Smooth muscle cell (in vitro differentiated cells): ENCODE results near the gene WDR46. TPM values are rescaled to one million over a fixed set of nuclear protein-coding genes. Genes with fewer than 3 reads are reported as not detected.
A peak's percentile ranks its signal among the peaks of the same experiment; 100 is the strongest.

Experiments
- DNase-seq: peaks from one replicate; lab custom pipeline; 2025; ENCODE audit not compliant: unreplicated experiment; lab: John Stamatoyannopoulos, UW
- H2AFZ ChIP-seq: fragments of 200-600 bp; sonication (generic); 2 replicates; pipeline ENCODE4 v1.6.0; 2016; ENCODE audit warnings: antibody characterized with exemption, low read depth, mild to moderate bottlenecking
- H3F3A ChIP-seq: fragments of 200-600 bp; sonication (generic); 2 replicates; pipeline ENCODE4 v1.6.0; 2017; ENCODE audit warnings: antibody characterized with exemption, low read depth
- H3K27ac ChIP-seq: fragments of 200-600 bp; sonication (generic); 2 replicates; pipeline ENCODE4 v1.5.1; 2016; ENCODE audit warnings: low read depth, mild to moderate bottlenecking
- H3K27me3 ChIP-seq: fragments of 200-600 bp; sonication (generic); 2 replicates; pipeline ENCODE4 v1.6.1; 2016; ENCODE audit warnings: low read depth, mild to moderate bottlenecking
- H3K36me3 ChIP-seq: fragments of 200-600 bp; sonication (generic); 2 replicates; pipeline ENCODE4 v1.5.1; 2016; ENCODE audit warnings: low read depth
- H3K4me1 ChIP-seq: fragments of 200-600 bp; sonication (generic); 2 replicates; pipeline ENCODE4 v1.5.1; 2016; ENCODE audit warnings: low read depth
- H3K4me2 ChIP-seq: fragments of 200-600 bp; sonication (generic); 2 replicates; pipeline ENCODE4 v1.6.0; 2016; ENCODE audit warnings: mild to moderate bottlenecking
- H3K4me3 ChIP-seq: fragments of 200-600 bp; sonication (generic); 2 replicates; pipeline ENCODE4 v1.5.1; 2016; ENCODE audit warnings: mild to moderate bottlenecking
- H3K79me2 ChIP-seq: fragments of 200-600 bp; sonication (generic); 2 replicates; pipeline ENCODE4 v1.6.0; 2016; ENCODE audit warnings: low read depth, mild to moderate bottlenecking
- H3K9ac ChIP-seq: fragments of 200-600 bp; sonication (generic); 2 replicates; pipeline ENCODE4 v1.6.0; 2016; ENCODE audit warnings: low read depth
- H3K9me3 ChIP-seq: fragments of 200-600 bp; sonication (generic); replicated peaks from 2 replicates; pipeline ENCODE4 v1.5.1; 2016; ENCODE audit warnings: low read depth
- H4K20me1 ChIP-seq: fragments of 200-600 bp; sonication (generic); 2 replicates; pipeline ENCODE4 v1.6.0; 2016; ENCODE audit warnings: low read depth
- WGBS: methylation state at CpG from one replicate; pipeline ENCODE4 v1.1.7; 2016; ENCODE audit warnings: low lambda C conversion rate; 5-methylcytosine and 5-hydroxymethylcytosine counted together
- polyA plus RNA-seq: library from polyadenylated mRNA; unstranded; fragments of >200 nt; fragmentation: Nextera tagmentation; extraction: Ambion mirVana; gene quantifications from 2 replicates; pipeline ENCODE4 v1.2.1, GENCODE V29; 2016
- total RNA-seq: library from RNA; depleted of rRNA; stranded (reverse); fragments of >200 nt; gene quantifications from 2 replicates; pipeline ENCODE4 v1.2.3, GENCODE V29; 2014
- TF ChIP-seq, protein P1 (sequence below): fragments of 200-600 bp; sonication (generic); IDR thresholded peaks from 2 replicates; pipeline ENCODE4 v1.5.1; 2017; ENCODE audit warnings: borderline replicate concordance, mild to moderate bottlenecking, antibody characterized with exemption; ENCODE audit not compliant: insufficient read depth, poor library complexity, severe bottlenecking

WDR46 gene
- total and polyA plus RNA-seq, 2 experiments from 2014 or later, result 67.9 to 69.9 TPM

DNA sequence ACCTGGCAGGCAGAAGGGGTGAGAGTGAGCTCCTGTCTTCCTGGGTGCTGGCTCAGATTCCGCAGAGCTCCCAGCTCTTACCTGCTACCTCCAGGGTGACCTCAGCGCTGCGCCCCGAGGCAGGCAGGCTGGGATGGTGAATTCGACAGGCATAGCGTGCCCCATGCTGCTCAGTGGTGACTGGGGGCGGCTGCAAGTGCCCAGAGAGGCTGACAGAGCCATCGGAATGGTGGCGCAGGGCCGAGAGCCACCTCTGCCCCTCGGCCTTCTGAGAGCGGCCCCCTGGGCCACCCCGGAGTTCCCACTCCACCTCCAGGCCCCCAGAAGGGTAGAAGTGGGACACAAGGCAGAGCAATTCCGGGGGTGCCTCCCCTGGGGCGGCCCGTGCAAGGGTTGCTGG lies 15.2 kb upstream of the WDR46 start:
- Histone ChIP-seq H3K79me2 (peaks cover 72% of the 10 kb centered on the region), H2AFZ (no peak overlapping the region), H3K36me3 (no peaks in the 10 kb centered on the region), H4K20me1 (peaks cover 54% of the 10 kb centered on the region), H3K4me3 (no peak overlapping the region), H3K4me2 (no peak overlapping the region), H3K27ac (no peak overlapping the region), H3K27me3 (no peaks in the 10 kb centered on the region), H3F3A (peaks cover 2% of the 10 kb centered on the region), H3K9me3 (no peaks in the 10 kb centered on the region), H3K4me1 (peaks cover 4% of the 10 kb centered on the region), H3K9ac (no peak overlapping the region)
- TF ChIP-seq, protein P1, sequence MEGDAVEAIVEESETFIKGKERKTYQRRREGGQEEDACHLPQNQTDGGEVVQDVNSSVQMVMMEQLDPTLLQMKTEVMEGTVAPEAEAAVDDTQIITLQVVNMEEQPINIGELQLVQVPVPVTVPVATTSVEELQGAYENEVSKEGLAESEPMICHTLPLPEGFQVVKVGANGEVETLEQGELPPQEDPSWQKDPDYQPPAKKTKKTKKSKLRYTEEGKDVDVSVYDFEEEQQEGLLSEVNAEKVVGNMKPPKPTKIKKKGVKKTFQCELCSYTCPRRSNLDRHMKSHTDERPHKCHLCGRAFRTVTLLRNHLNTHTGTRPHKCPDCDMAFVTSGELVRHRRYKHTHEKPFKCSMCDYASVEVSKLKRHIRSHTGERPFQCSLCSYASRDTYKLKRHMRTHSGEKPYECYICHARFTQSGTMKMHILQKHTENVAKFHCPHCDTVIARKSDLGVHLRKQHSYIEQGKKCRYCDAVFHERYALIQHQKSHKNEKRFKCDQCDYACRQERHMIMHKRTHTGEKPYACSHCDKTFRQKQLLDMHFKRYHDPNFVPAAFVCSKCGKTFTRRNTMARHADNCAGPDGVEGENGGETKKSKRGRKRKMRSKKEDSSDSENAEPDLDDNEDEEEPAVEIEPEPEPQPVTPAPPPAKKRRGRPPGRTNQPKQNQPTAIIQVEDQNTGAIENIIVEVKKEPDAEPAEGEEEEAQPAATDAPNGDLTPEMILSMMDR, result no peak
- DNase-seq, result no peak
- 94% methylated on average over 16 of the region's 16 CpGs for WGBS

DNA sequence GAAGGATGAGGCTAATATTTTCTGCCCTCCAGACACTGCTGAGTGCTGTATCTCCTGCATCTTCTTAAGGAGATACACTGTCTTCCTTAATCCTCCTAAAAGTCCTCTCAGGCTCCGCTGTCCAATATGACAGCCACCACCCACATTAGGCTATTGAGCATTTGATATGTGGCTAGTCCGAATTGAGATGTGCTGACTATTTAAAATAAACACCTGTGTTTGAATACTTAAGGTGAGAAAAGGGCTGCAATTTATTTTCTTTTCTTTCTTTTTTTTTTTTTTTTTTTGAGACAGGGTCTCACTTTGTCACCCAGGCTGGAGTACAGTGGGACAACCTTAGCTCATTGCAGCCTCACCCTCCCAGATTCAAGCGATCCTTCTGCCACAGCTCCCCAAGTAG lies 12.8 kb upstream of the WDR46 start:
- Histone ChIP-seq H3K9ac (no peak overlapping the region), H3F3A (peaks cover 2% of the 10 kb centered on the region), H3K36me3 (no peaks in the 10 kb centered on the region), H3K27me3 (no peaks in the 10 kb centered on the region), H3K9me3 (no peaks in the 10 kb centered on the region), H2AFZ (no peak overlapping the region), H3K27ac (no peak overlapping the region), H3K4me2 (no peak overlapping the region), H4K20me1 (peaks cover 41% of the 10 kb centered on the region), H3K4me3 (no peak overlapping the region), H3K4me1 (peaks cover 8% of the 10 kb centered on the region), H3K79me2 (peaks cover 52% of the 10 kb centered on the region)
- no peak for DNase-seq
- 98% methylated on average over 3 of the region's 3 CpGs for WGBS
- TF ChIP-seq, protein P1, result no peak

DNA sequence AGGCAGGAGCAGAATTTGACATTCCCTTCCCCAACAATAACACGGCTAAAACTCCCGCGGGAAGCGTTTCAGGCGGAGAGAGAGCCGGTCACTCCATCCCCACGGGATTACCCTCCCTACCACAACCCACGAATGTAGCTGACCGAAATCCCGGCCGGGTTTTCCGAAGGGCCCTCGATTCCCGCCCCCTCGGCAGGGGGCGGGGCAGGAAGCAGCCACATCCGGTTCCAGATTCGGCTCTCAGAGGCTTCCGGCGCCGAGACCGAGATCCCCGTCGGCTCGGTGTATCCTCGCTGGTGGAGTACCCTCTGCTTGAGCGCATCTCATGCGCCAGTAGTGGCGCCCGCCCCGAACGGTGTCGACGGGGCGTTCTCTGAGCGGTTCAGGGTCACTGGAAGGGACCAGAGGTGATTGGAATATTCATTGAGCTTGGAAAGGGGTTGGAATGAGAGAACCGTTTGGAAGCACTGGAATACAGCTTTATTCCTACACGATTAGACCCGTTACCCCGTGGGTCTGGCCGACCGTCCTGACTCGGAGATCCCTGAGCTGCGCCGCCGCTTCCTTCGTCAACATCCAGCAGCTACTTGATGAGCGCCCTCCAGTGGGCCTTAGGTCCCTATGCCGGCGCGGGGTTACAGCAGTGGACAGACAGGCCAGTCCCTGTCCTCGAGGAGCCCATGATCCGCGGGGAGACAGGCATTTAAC lies 10.4 kb upstream of the WDR46 start:
- H2AFZ ChIP-seq, result peak overlapping the region; percentile 14
- TF ChIP-seq, protein P1, result peak; percentile 74
- peak overlapping the region; percentile 95 for H3K27ac ChIP-seq
- peaks cover 9% of the 10 kb centered on the region for H3K4me1 ChIP-seq
- no peaks in the 10 kb centered on the region for H3K27me3 ChIP-seq
- peak overlapping the region; percentile 88 for H3K4me2 ChIP-seq
- H3K79me2 ChIP-seq, result peaks cover 37% of the 10 kb centered on the region
- no peaks in the 10 kb centered on the region for H3K36me3 ChIP-seq
- peak; percentile 76 for DNase-seq
- peaks cover 20% of the 10 kb centered on the region for H4K20me1 ChIP-seq
- peak overlapping the region; percentile 74 for H3K4me3 ChIP-seq
- H3F3A ChIP-seq, result peaks cover 2% of the 10 kb centered on the region
- peak overlapping the region; percentile 95 for H3K9ac ChIP-seq
- H3K9me3 ChIP-seq, result no peaks in the 10 kb centered on the region
- under 1% methylated on average over 54 of the region's 54 CpGs for WGBS

DNA sequence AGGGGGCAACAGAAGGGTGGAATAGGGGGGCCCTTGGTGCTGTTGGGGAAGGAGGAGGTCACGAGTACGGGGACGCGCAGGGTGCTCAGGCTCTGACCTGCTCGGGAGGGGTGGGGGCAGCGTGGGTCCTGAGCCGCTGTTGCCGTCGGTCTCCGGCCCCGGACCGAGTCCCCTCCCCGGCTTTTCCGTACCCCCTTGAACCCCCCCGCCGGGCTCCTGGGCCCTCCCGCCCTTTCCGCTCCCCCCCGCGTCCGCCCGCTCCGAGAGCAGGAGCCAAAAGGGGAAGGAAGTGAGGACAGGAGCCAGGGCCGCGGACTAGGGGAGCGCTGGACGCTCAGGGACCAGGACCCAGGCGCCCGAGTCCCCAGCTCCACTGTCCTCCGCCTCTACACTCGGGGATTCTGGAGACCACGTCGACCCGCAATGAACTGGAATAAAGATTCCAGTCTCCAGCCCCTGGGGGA lies 9.8 kb upstream of the WDR46 start, which contains the start of gene RGL2:
RGL2 (minus strand) TSS at position 170 of the 464 bp plus-strand sequence. CDS start 332 bp downstream, outside the sequence.
- under 1% methylated on average over 17 of the region's 34 CpGs for WGBS
- Histone ChIP-seq H3K4me1 (peaks cover 9% of the 10 kb centered on the region), H3K9ac (peak within 1 kb of the TSS; percentile 95), H3K27me3 (no peaks in the 10 kb centered on the region), H3K9me3 (no peaks in the 10 kb centered on the region), H3K4me3 (peak within 1 kb of the TSS; percentile 74), H3K36me3 (no peaks in the 10 kb centered on the region), H2AFZ (peak within 1 kb of the TSS; percentile 14), H3K27ac (peak within 1 kb of the TSS; percentile 95), H4K20me1 (peaks cover 16% of the 10 kb centered on the region), H3K4me2 (peak within 1 kb of the TSS; percentile 88), H3K79me2 (peaks cover 37% of the 10 kb centered on the region), H3F3A (peaks cover 5% of the 10 kb centered on the region)
- TF ChIP-seq, protein P1, result no peak
- no peak for DNase-seq
